HCT116 (cell line): ENCODE results near the gene HIPK2. TPM values are rescaled to one million over a fixed set of nuclear protein-coding genes. Genes with fewer than 3 reads are reported as not detected.

Experiments
- ATAC-seq: fragments of 200-7000 bp; cut with Tn5 transposase; 2 replicates; pipeline ENCODE4 v1.9.1; 2020; ENCODE audit warnings: mild to moderate bottlenecking, moderate library complexity
- BruUV-seq: library from RNA; stranded (reverse); fragments of 400-500 nt; replicated peaks from 2 replicates; lab custom pipeline; 2021; lab: Mats Ljungman, UMichigan
- CTCF ChIA-PET: fragments of 300-600 bp; sonication (Branson Sonifier 250); formaldehyde crosslinking; loops from one replicate; lab custom pipeline; 2021; ENCODE audit warnings: antibody characterized with exemption; lab: Charles Lee
- POLR2A ChIA-PET: fragments of 300-600, 350-600 bp; sonication (Branson Sonifier 250); formaldehyde crosslinking; loops from one replicate; lab custom pipeline; 2021; ENCODE audit warnings: antibody characterized with exemption; lab: Charles Lee
- RAD21 ChIA-PET, 2 experiments: fragments of 300-600 bp; sonication (Branson Sonifier 250); formaldehyde crosslinking; loops; one replicate each; lab custom pipeline; 2023; ENCODE audit warnings: low total read pairs in 2 of 2; ENCODE audit not compliant: uncharacterized antibody in 2 of 2, unreplicated experiment in 2 of 2, low non-redundant PET in 1 of 2; lab: Charles Lee
- DNase-seq: peaks from one replicate; pipeline ENCODE4 v3.0.0-alpha.2; 2010; ENCODE audit warnings: low read depth, low spot score
- H2AFZ ChIP-seq: fragments of 200-600 bp; shearing (Covaris generic), sonication (generic); 2 replicates; pipeline ENCODE4 v1.6.1; 2017; ENCODE audit warnings: low read depth, mixed run types, mixed read lengths, antibody characterized with exemption, low read length; ENCODE audit not compliant: poor library complexity, severe bottlenecking
- H3K27ac ChIP-seq: 2 replicates; pipeline ENCODE4 v1.5.1; 2012; ENCODE audit warnings: low read depth, low read length
- H3K27me3 ChIP-seq: fragments of 200-600 bp; sonication (generic); 2 replicates; pipeline ENCODE4 v1.6.1; 2016; ENCODE audit warnings: mixed run types, low read length, mixed read lengths; ENCODE audit not compliant: insufficient read depth
- H3K36me3 ChIP-seq, 2 experiments: fragments of 200-500 bp in 1 of 2; fragments of 200-600 bp in 1 of 2; sonication (Bioruptor generic) in 1 of 2; sonication (generic) in 1 of 2; 2 replicates each; pipeline versions ENCODE4 v1.5.1 to v1.6.1; 2014 to 2016; ENCODE audit warnings: low read length in 2 of 2, inconsistent platforms in 1 of 2, mixed read lengths in 1 of 2, mixed run types in 1 of 2; ENCODE audit not compliant: insufficient read depth in 2 of 2, control insufficient read depth in 1 of 2
- H3K4me1 ChIP-seq, 2 experiments: fragments of 200-600 bp in 1 of 2; sonication (generic) in 1 of 2; 2 replicates each; pipeline versions ENCODE4 v1.5.1 to v1.6.1; 2012 to 2017; ENCODE audit warnings: low read length in 2 of 2, inconsistent platforms in 1 of 2, mild to moderate bottlenecking in 1 of 2, mixed read lengths in 1 of 2, mixed run types in 1 of 2, moderate library complexity in 1 of 2; ENCODE audit not compliant: insufficient read depth in 2 of 2, control insufficient read depth in 1 of 2
- H3K4me2 ChIP-seq: fragments of 200-600 bp; sonication (generic); 2 replicates; pipeline ENCODE4 v1.6.1; 2017; ENCODE audit warnings: mixed run types, low read length, mixed read lengths
- H3K4me3 ChIP-seq, 2 experiments: fragments of 200-600 bp in 1 of 2; sonication (generic) in 1 of 2; replicated peaks in 1 of 2; 2 replicates each; pipeline ENCODE4 v1.5.1; 2011 to 2016; ENCODE audit warnings: low read length in 2 of 2, control low read depth in 1 of 2, low read depth in 1 of 2, mild to moderate bottlenecking in 1 of 2, mixed read lengths in 1 of 2, mixed run types in 1 of 2
- H3K79me2 ChIP-seq: fragments of 200-600 bp; sonication (generic); 2 replicates; pipeline ENCODE4 v1.6.1; 2017; ENCODE audit warnings: mild to moderate bottlenecking, mixed run types, low read length, moderate library complexity, mixed read lengths; ENCODE audit not compliant: insufficient read depth
- H3K9ac ChIP-seq: fragments of 200-600 bp; sonication (generic); 2 replicates; pipeline ENCODE4 v1.6.1; 2016; ENCODE audit warnings: low read length, mixed read lengths
- H3K9me2 ChIP-seq: fragments of 200-600 bp; sonication (generic), shearing (Covaris generic); 2 replicates; pipeline ENCODE4 v1.6.1; 2017; ENCODE audit warnings: mixed run types, mild to moderate bottlenecking, moderate library complexity; ENCODE audit not compliant: insufficient read depth
- H3K9me3 ChIP-seq, 2 experiments: fragments of 200-500 bp in 1 of 2; fragments of 200-600 bp in 1 of 2; sonication (Bioruptor generic) in 1 of 2; sonication (generic) in 1 of 2; 2 replicates each; pipeline ENCODE4 v1.6.1; 2014 to 2017; ENCODE audit warnings: low read length in 2 of 2, mixed read lengths in 2 of 2, inconsistent platforms in 1 of 2, low read depth in 1 of 2, mild to moderate bottlenecking in 1 of 2, mixed run types in 1 of 2, moderate library complexity in 1 of 2; ENCODE audit not compliant: control insufficient read depth in 1 of 2, insufficient read depth in 1 of 2
- H4K20me1 ChIP-seq: fragments of 200-600 bp; sonication (generic), shearing (Covaris generic); 2 replicates; pipeline ENCODE4 v1.6.1; 2017; ENCODE audit warnings: mixed run types, mild to moderate bottlenecking, moderate library complexity; ENCODE audit not compliant: insufficient read depth
- ATF3 ChIP-seq: IDR thresholded peaks from 2 replicates; pipeline ENCODE4 v1.6.1; 2012
- CEBPB ChIP-seq: IDR thresholded peaks from 2 replicates; pipeline ENCODE4 v1.6.1; 2012; ENCODE audit warnings: low read depth
- EGR1 ChIP-seq: IDR thresholded peaks from 2 replicates; pipeline ENCODE4 v1.6.1; 2012; ENCODE audit warnings: low read depth
- ELF1 ChIP-seq: IDR thresholded peaks from 2 replicates; pipeline ENCODE4 v1.6.1; 2012; ENCODE audit warnings: low read depth, borderline replicate concordance
- EZH2 ChIP-seq: fragments of 200-600 bp; sonication (generic); IDR thresholded peaks from 2 replicates; pipeline ENCODE4 v1.6.1; 2017; ENCODE audit warnings: antibody characterized with exemption, mixed run types
- EZH2phosphoT487 ChIP-seq: fragments of 200-600 bp; IDR thresholded peaks from 2 replicates; pipeline ENCODE4 v1.6.1; 2018; ENCODE audit warnings: antibody characterized with exemption, borderline replicate concordance
- FOSL1 ChIP-seq: IDR thresholded peaks from 2 replicates; pipeline ENCODE4 v1.6.1; 2012; ENCODE audit warnings: low read depth
- JUND ChIP-seq: IDR thresholded peaks from 2 replicates; pipeline ENCODE4 v1.6.1; 2012
- POLR2A ChIP-seq: IDR thresholded peaks from 2 replicates; pipeline ENCODE4 v1.7.0; 2011; ENCODE audit warnings: borderline replicate concordance; ENCODE audit not compliant: insufficient read depth, insufficient read length; ENCODE audit errors: extremely low read depth
- POLR2AphosphoS5 ChIP-seq: IDR thresholded peaks from 2 replicates; pipeline ENCODE4 v1.6.1; 2011; ENCODE audit warnings: mild to moderate bottlenecking, low read depth, low read length, moderate library complexity
- RAD21 ChIP-seq: IDR thresholded peaks from 2 replicates; pipeline ENCODE4 v1.6.1; 2012; ENCODE audit warnings: low read depth, mild to moderate bottlenecking
- SP1 ChIP-seq: IDR thresholded peaks from 2 replicates; pipeline ENCODE4 v1.6.1; 2012; ENCODE audit warnings: low read depth
- SRF ChIP-seq: IDR thresholded peaks from 2 replicates; pipeline ENCODE4 v1.6.1; 2012; ENCODE audit warnings: low read depth
- TCF7L2 ChIP-seq: IDR thresholded peaks from 2 replicates; pipeline ENCODE4 v1.7.0; 2011; ENCODE audit warnings: borderline replicate concordance, inconsistent platforms; ENCODE audit not compliant: insufficient read depth, insufficient read length; ENCODE audit errors: extremely low read depth
- YY1 ChIP-seq: IDR thresholded peaks from 2 replicates; pipeline ENCODE4 v1.6.1; 2011; ENCODE audit warnings: low read length, low read depth, moderate library complexity, mild to moderate bottlenecking; ENCODE audit not compliant: insufficient replicate concordance; ENCODE audit errors: extremely low read depth
- ZBTB33 ChIP-seq: IDR thresholded peaks from 2 replicates; pipeline ENCODE4 v1.6.1; 2011; ENCODE audit warnings: mild to moderate bottlenecking, low read length, moderate library complexity; ENCODE audit not compliant: insufficient replicate concordance; ENCODE audit errors: extremely low read depth
- ZFX ChIP-seq: fragments of 450-650 bp; IDR thresholded peaks from 2 replicates; pipeline ENCODE4 v1.6.1; 2017
- ZNF274 ChIP-seq: fragments of 200-500 bp; sonication (Bioruptor generic); IDR thresholded peaks from 2 replicates; pipeline ENCODE4 v1.6.1; 2014; ENCODE audit warnings: mild to moderate bottlenecking, low read depth, low read length, inconsistent platforms
- intact Hi-C: fragments of 100-400 bp; cut with micrococcal nuclease; formaldehyde crosslinking; loops from 2 replicates; pipeline ENCODE4 v1.10.0; 2022
- total RNA-seq: library from RNA; stranded (reverse); gene quantifications from one replicate; pipeline ENCODE4 v1.2.1, GENCODE V29; 2021; ENCODE audit not compliant: unreplicated experiment
- TF ChIP-seq, protein P1 (sequence below), 3 experiments: fragments of 200-600 bp in 1 of 3; sonication (generic) in 1 of 3; IDR thresholded peaks in 2 of 3; conservative IDR thresholded peaks in 1 of 3; 2 replicates each; pipeline ENCODE4 v1.5.1; 2012 to 2017; ENCODE audit warnings: low read depth in 2 of 3, low read length in 2 of 3, antibody characterized with exemption in 1 of 3, borderline replicate concordance in 1 of 3, control low read depth in 1 of 3, mild to moderate bottlenecking in 1 of 3, mixed read lengths in 1 of 3, mixed run types in 1 of 3, moderate library complexity in 1 of 3; ENCODE audit not compliant: insufficient read depth in 1 of 3
- TF ChIP-seq, protein P2 (sequence below): IDR thresholded peaks from 2 replicates; pipeline ENCODE4 v1.6.1; 2012; ENCODE audit warnings: low read depth

The HIPK2 gene
- total RNA-seq, 1 experiment from 2014 or later, result 49.5 TPM

DNA sequence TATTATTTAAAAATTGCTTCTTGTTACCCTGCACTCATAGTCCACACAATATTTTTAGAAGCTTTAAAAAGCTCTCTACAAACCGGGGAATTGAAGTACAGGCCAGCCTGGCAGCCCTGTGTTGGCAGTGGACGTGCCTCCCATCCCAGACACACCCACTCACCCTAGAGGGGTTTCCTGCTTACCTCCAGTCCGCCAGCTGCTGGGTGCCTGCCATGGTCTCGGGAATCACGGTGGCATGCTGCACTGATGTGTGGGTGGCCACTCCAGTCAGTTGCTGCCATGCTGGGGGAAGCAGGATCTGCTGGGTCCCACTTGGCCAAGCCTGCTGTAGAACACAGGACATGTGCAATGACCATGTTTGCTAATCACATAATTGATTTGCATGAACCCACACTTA lies 173.9 kb downstream of the HIPK2 start:
- H3K9me2 ChIP-seq, result no peaks in the 10 kb centered on the region
- no peak overlapping the region for H3K9ac ChIP-seq
- H3K27ac ChIP-seq, result no peak overlapping the region
- BruUV-seq, result no TSS peak
- peaks cover 7 to 13% of the 10 kb centered on the region in 2 experiments for H3K36me3 ChIP-seq
- ATAC-seq (no peak), DNase-seq (no peak)
- no peaks in the 10 kb centered on the region for H3K4me1 ChIP-seq
- H3K4me2 ChIP-seq, result no peak overlapping the region
- no peak overlapping the region for H2AFZ ChIP-seq
- RAD21 ChIA-PET, result no interaction called here
- intact Hi-C loops, result no loop called here
- no peak overlapping the region for H3K4me3 ChIP-seq
- no peaks in the 10 kb centered on the region for H3K79me2 ChIP-seq
- no peaks in the 10 kb centered on the region for H4K20me1 ChIP-seq
- CTCF ChIA-PET, result no interaction called here
- POLR2A ChIA-PET, result no interaction called here
- H3K27me3 ChIP-seq, result no peaks in the 10 kb centered on the region
- no peak for TF ChIP-seq FOSL1
- TF ChIP-seq, protein P1, sequence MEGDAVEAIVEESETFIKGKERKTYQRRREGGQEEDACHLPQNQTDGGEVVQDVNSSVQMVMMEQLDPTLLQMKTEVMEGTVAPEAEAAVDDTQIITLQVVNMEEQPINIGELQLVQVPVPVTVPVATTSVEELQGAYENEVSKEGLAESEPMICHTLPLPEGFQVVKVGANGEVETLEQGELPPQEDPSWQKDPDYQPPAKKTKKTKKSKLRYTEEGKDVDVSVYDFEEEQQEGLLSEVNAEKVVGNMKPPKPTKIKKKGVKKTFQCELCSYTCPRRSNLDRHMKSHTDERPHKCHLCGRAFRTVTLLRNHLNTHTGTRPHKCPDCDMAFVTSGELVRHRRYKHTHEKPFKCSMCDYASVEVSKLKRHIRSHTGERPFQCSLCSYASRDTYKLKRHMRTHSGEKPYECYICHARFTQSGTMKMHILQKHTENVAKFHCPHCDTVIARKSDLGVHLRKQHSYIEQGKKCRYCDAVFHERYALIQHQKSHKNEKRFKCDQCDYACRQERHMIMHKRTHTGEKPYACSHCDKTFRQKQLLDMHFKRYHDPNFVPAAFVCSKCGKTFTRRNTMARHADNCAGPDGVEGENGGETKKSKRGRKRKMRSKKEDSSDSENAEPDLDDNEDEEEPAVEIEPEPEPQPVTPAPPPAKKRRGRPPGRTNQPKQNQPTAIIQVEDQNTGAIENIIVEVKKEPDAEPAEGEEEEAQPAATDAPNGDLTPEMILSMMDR (IDR thresholded peaks at IDR 0.05 in 2 of 3, conservative IDR thresholded peaks at IDR 0.05 in 1 of 3; ENCODE audit: borderline replicate concordance in 1 of 3, insufficient read depth in 1 of 3, low read depth in 2 of 3, low read length in 2 of 3), result no peak
- no peak for TF ChIP-seq ZNF274
- no peak for TF ChIP-seq RAD21
- no peak for TF ChIP-seq EGR1
- no peak for TF ChIP-seq EZH2phosphoT487
- no peak for TF ChIP-seq ZBTB33
- TF ChIP-seq YY1, result no peak
- TF ChIP-seq ELF1, result no peak
- no peak for TF ChIP-seq ZFX
- TF ChIP-seq, protein P2, sequence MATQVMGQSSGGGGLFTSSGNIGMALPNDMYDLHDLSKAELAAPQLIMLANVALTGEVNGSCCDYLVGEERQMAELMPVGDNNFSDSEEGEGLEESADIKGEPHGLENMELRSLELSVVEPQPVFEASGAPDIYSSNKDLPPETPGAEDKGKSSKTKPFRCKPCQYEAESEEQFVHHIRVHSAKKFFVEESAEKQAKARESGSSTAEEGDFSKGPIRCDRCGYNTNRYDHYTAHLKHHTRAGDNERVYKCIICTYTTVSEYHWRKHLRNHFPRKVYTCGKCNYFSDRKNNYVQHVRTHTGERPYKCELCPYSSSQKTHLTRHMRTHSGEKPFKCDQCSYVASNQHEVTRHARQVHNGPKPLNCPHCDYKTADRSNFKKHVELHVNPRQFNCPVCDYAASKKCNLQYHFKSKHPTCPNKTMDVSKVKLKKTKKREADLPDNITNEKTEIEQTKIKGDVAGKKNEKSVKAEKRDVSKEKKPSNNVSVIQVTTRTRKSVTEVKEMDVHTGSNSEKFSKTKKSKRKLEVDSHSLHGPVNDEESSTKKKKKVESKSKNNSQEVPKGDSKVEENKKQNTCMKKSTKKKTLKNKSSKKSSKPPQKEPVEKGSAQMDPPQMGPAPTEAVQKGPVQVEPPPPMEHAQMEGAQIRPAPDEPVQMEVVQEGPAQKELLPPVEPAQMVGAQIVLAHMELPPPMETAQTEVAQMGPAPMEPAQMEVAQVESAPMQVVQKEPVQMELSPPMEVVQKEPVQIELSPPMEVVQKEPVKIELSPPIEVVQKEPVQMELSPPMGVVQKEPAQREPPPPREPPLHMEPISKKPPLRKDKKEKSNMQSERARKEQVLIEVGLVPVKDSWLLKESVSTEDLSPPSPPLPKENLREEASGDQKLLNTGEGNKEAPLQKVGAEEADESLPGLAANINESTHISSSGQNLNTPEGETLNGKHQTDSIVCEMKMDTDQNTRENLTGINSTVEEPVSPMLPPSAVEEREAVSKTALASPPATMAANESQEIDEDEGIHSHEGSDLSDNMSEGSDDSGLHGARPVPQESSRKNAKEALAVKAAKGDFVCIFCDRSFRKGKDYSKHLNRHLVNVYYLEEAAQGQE, result no peak
- no peak for TF ChIP-seq SP1
- no peak for TF ChIP-seq CEBPB
- no peak for TF ChIP-seq JUND
- no peak for TF ChIP-seq POLR2AphosphoS5
- no peak for TF ChIP-seq ATF3
- TF ChIP-seq SRF, result no peak
- TF ChIP-seq POLR2A, result no peak
- TF ChIP-seq EZH2, result no peak
- TF ChIP-seq TCF7L2, result no peak
- TF ChIP-seq, all 23 proteins: peak for 0
- no peaks in the 10 kb centered on the region for H3K9me3 ChIP-seq
